Measurements from ENCODE around the gene SNRPA1. TPM values are rescaled to one million over a fixed set of nuclear protein-coding genes. Genes with fewer than 3 reads are reported as not detected.

SNRPA1 gene
- total and polyA plus RNA-seq, 9 of the 15 experiments (the other 6 are each of a cell fraction or from before 2014, with no cell fraction given), result 62.7 to 245 (median 189) TPM

DNA sequence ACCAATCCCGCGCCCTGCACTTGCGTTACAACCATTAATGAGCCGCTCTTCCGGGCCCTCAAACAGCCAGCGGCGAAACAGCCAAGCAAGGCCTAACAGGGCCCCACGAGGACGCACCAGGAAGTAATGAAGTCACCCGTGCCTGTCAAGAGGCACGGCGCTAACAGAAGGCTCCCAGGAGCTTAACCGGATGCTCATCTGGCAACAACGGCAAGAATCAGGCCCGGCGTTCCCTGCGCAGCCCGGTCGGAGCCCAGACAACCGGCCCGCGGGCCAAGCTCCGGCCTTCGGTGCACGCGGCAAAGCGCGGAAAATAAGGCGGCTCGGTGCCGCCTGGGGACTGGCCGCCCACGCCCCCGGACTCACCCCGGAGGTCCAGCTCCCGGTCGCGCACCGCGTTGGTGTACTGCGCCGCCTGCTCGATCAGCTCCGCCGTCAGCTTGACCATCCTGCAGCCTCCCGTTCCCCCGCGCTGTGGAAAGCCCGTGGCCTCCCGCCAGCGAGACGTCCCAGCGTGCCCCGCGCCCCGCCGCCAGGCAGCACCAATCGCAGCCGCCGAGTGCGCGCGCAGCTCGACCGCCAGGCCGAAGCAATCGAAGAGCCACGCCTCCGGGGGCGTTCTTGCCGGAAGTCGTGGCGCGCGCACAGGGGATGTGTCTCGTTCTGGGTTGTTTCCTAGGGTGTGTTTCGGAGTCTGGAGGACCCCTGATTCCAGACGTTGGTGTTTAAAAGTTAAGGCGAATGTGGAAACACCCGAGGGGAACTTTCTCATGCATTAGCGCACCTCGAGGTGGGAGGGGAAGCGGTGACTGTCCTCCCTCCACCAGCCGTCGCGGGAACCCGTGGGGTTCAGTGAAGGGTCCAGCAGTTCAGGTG, at the start of gene SNRPA1 (continued):
- TF ChIP-seq, protein P1, sequence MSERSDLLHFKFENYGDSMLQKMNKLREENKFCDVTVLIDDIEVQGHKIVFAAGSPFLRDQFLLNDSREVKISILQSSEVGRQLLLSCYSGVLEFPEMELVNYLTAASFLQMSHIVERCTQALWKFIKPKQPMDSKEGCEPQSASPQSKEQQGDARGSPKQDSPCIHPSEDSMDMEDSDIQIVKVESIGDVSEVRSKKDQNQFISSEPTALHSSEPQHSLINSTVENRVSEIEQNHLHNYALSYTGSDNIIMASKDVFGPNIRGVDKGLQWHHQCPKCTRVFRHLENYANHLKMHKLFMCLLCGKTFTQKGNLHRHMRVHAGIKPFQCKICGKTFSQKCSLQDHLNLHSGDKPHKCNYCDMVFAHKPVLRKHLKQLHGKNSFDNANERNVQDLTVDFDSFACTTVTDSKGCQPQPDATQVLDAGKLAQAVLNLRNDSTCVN (CRISPR knock-in tag; IDR thresholded peaks at IDR 0.05), result no peak
- TF ChIP-seq KLF1 (tag; IDR thresholded peaks at IDR 0.05) (peak; percentile 62; the same call in 1 of the 2 replicates), MEIS2 (IDR thresholded peaks at IDR 0.05; ENCODE audit: partially characterized antibody) (peak; percentile 39), ZFX (CRISPR knock-in tag; IDR thresholded peaks at IDR 0.05) (peak; percentile 94), ZBED1 (IDR thresholded peaks at IDR 0.05) (peak; percentile 82), CC2D1A (IDR thresholded peaks at IDR 0.05) (no peak), TEAD1 (CRISPR knock-in tag; IDR thresholded peaks at IDR 0.05) (peak in 1 of 2 experiments; percentile 78; a peak in 2 of 4 replicates), ZFP36 (IDR thresholded peaks at IDR 0.05; ENCODE audit: low read depth, low read length, partially characterized antibody) (no peak), SUPT5H (IDR thresholded peaks at IDR 0.05) (peak; percentile 86), BDP1 (IDR thresholded peaks at IDR 0.05; ENCODE audit: insufficient read depth, insufficient read length) (no peak), FOXP1 (CRISPR knock-in tag; IDR thresholded peaks at IDR 0.05) (peak; percentile 78; the same call in 1 of the 2 replicates), ATF7 (IDR thresholded peaks at IDR 0.05) (peak; percentile 74), NR3C1 (CRISPR knock-in tag; IDR thresholded peaks at IDR 0.05) (peak; percentile 89), TCFL5 (CRISPR knock-in tag; conservative IDR thresholded peaks at IDR 0.05) (no peak), ZNF184 (CRISPR knock-in tag; IDR thresholded peaks at IDR 0.05) (no peak), PCBP2 (IDR thresholded peaks at IDR 0.05; ENCODE audit: low read depth, low read length, poor library complexity, severe bottlenecking) (no peak), ILK (tag; IDR thresholded peaks at IDR 0.05; ENCODE audit: borderline replicate concordance, low read depth) (no peak)
- TF ChIP-seq, protein P2, sequence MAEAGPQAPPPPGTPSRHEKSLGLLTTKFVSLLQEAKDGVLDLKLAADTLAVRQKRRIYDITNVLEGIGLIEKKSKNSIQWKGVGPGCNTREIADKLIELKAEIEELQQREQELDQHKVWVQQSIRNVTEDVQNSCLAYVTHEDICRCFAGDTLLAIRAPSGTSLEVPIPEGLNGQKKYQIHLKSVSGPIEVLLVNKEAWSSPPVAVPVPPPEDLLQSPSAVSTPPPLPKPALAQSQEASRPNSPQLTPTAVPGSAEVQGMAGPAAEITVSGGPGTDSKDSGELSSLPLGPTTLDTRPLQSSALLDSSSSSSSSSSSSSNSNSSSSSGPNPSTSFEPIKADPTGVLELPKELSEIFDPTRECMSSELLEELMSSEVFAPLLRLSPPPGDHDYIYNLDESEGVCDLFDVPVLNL (CRISPR knock-in tag; IDR thresholded peaks at IDR 0.05; ENCODE audit: low read depth), result peak; percentile 82
- TF ChIP-seq, protein P3, sequence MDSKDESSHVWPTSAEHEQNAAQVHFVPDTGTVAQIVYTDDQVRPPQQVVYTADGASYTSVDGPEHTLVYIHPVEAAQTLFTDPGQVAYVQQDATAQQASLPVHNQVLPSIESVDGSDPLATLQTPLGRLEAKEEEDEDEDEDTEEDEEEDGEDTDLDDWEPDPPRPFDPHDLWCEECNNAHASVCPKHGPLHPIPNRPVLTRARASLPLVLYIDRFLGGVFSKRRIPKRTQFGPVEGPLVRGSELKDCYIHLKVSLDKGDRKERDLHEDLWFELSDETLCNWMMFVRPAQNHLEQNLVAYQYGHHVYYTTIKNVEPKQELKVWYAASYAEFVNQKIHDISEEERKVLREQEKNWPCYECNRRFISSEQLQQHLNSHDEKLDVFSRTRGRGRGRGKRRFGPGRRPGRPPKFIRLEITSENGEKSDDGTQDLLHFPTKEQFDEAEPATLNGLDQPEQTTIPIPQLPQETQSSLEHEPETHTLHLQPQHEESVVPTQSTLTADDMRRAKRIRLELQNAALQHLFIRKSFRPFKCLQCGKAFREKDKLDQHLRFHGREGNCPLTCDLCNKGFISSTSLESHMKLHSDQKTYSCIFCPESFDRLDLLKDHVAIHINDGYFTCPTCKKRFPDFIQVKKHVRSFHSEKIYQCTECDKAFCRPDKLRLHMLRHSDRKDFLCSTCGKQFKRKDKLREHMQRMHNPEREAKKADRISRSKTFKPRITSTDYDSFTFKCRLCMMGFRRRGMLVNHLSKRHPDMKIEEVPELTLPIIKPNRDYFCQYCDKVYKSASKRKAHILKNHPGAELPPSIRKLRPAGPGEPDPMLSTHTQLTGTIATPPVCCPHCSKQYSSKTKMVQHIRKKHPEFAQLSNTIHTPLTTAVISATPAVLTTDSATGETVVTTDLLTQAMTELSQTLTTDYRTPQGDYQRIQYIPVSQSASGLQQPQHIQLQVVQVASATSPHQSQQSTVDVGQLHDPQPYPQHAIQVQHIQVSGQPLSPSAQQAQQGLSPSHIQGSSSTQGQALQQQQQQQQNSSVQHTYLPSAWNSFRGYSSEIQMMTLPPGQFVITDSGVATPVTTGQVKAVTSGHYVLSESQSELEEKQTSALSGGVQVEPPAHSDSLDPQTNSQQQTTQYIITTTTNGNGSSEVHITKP (IDR thresholded peaks at IDR 0.05; ENCODE audit: partially characterized antibody), result peak; percentile 23
- TF ChIP-seq, protein P4, sequence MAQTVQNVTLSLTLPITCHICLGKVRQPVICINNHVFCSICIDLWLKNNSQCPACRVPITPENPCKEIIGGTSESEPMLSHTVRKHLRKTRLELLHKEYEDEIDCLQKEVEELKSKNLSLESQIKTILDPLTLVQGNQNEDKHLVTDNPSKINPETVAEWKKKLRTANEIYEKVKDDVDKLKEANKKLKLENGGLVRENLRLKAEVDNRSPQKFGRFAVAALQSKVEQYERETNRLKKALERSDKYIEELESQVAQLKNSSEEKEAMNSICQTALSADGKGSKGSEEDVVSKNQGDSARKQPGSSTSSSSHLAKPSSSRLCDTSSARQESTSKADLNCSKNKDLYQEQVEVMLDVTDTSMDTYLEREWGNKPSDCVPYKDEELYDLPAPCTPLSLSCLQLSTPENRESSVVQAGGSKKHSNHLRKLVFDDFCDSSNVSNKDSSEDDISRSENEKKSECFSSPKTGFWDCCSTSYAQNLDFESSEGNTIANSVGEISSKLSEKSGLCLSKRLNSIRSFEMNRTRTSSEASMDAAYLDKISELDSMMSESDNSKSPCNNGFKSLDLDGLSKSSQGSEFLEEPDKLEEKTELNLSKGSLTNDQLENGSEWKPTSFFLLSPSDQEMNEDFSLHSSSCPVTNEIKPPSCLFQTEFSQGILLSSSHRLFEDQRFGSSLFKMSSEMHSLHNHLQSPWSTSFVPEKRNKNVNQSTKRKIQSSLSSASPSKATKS (CRISPR knock-in tag; IDR thresholded peaks at IDR 0.05), result no peak

Data from K562 (cell line).